ENCODE measurements around the gene RBFOX2.

The RBFOX2 gene

GRCh38 chr22:35882211-35883030 is 146.2 kb downstream of the RBFOX2 start:
- Histone ChIP-seq H3K79me2 (ENCODE audit: insufficient read depth, low read length) (peaks cover 24% of the 10 kb centered on the region), H3K9me3 (ENCODE audit: low read length) (no peaks in the 10 kb centered on the region), H3K4me3 (ENCODE audit: low read depth, low read length, poor library complexity, severe bottlenecking) (no peak overlapping the region), H3F3A (ENCODE audit: insufficient read depth, low read length) (no peaks in the 10 kb centered on the region), H3K27me3 (ENCODE audit: insufficient read depth, low read length) (no peaks in the 10 kb centered on the region), H3K36me3 (ENCODE audit: insufficient read depth, low read length) (no peaks in the 10 kb centered on the region), H3K27ac (ENCODE audit: low read depth, low read length, poor library complexity, severe bottlenecking) (no peak overlapping the region), H3K4me2 (ENCODE audit: low read length) (peak overlapping the region; percentile 26), H2AFZ (ENCODE audit: low read length) (no peak overlapping the region), H4K20me1 (ENCODE audit: insufficient read depth, low read length) (no peaks in the 10 kb centered on the region), H3K9me2 (ENCODE audit: low read depth, low read length) (no peaks in the 10 kb centered on the region), H3K9ac (ENCODE audit: low read length) (peak overlapping the region; percentile 23), H3K4me1 (ENCODE audit: insufficient read depth, low read length, severe bottlenecking) (peaks cover 64% of the 10 kb centered on the region)
- TF ChIP-seq EZH2 (IDR thresholded peaks at IDR 0.05; ENCODE audit: borderline replicate concordance, low read length): no peak
- TF ChIP-seq, protein P1, sequence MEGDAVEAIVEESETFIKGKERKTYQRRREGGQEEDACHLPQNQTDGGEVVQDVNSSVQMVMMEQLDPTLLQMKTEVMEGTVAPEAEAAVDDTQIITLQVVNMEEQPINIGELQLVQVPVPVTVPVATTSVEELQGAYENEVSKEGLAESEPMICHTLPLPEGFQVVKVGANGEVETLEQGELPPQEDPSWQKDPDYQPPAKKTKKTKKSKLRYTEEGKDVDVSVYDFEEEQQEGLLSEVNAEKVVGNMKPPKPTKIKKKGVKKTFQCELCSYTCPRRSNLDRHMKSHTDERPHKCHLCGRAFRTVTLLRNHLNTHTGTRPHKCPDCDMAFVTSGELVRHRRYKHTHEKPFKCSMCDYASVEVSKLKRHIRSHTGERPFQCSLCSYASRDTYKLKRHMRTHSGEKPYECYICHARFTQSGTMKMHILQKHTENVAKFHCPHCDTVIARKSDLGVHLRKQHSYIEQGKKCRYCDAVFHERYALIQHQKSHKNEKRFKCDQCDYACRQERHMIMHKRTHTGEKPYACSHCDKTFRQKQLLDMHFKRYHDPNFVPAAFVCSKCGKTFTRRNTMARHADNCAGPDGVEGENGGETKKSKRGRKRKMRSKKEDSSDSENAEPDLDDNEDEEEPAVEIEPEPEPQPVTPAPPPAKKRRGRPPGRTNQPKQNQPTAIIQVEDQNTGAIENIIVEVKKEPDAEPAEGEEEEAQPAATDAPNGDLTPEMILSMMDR (IDR thresholded peaks at IDR 0.05; ENCODE audit: low read length): no peak

DNA sequence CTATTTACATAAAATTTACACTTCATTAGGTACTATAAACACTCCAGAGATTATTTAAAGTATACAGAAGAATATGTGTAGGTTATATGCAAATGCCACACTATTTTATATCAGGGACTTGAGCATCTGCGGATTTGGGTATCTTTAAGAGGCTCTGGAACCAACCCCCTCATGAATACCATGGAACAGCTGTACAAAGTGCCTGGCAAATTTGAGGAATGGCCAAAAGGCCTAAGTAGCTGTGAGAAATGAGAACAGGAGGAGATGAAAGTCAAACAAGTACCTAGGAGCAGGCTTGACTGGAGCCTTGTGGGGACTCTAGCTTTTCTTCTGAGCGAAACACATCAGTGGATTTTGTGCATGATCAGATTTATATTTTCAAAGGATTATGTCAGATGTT is 149.3 kb downstream of the RBFOX2 start:
- no peaks in the 10 kb centered on the region for H3K9me2 ChIP-seq (ENCODE audit: low read depth, low read length)
- H2AFZ ChIP-seq (ENCODE audit: low read length): no peak overlapping the region
- H3K4me1 ChIP-seq (ENCODE audit: insufficient read depth, low read length, severe bottlenecking): peaks cover 75% of the 10 kb centered on the region
- peak overlapping the region; percentile 60 for H3K27ac ChIP-seq (ENCODE audit: low read depth, low read length, poor library complexity, severe bottlenecking)
- H3K36me3 ChIP-seq (ENCODE audit: insufficient read depth, low read length): 0 out of 2 replicates have a peak, but pooled peaks cover 6% of the 10 kb centered on the region
- no peak overlapping the region for H3K4me3 ChIP-seq (ENCODE audit: low read depth, low read length, poor library complexity, severe bottlenecking)
- no peaks in the 10 kb centered on the region for H4K20me1 ChIP-seq (ENCODE audit: insufficient read depth, low read length)
- H3K4me2 ChIP-seq (ENCODE audit: low read length): no peak overlapping the region; the same call in 1 of the 2 replicates
- no peak overlapping the region for H3K9ac ChIP-seq (ENCODE audit: low read length)
- peaks cover 3% of the 10 kb centered on the region for H3K9me3 ChIP-seq (ENCODE audit: low read length)
- H3F3A ChIP-seq (ENCODE audit: insufficient read depth, low read length): no peaks in the 10 kb centered on the region
- H3K79me2 ChIP-seq (ENCODE audit: insufficient read depth, low read length): peaks cover 27% of the 10 kb centered on the region
- no peaks in the 10 kb centered on the region for H3K27me3 ChIP-seq (ENCODE audit: insufficient read depth, low read length)
- no peak for TF ChIP-seq EZH2 (IDR thresholded peaks at IDR 0.05; ENCODE audit: borderline replicate concordance, low read length)
- TF ChIP-seq, protein P1 (IDR thresholded peaks at IDR 0.05; ENCODE audit: low read length): no peak

DNA sequence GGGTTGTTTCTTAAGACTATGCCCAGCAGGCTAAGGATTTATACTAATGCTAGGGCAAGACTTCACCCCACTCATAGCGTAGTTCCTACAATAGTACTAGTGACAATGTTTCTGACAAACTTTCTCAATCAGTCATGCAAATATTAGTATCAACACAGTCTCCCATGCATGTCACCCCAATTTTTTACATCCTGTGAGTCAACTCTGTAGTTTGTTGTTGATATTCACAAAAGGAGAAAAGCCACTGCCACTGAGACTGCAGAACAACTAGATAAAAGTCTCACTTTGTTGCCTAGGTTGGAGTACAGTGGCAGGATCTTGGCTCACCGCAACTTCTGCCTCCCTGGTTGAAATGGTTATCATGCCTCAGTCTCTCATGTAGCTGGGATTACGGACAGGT is 155.2 kb downstream of the RBFOX2 start:
- no peak for TF ChIP-seq EZH2 (IDR thresholded peaks at IDR 0.05; ENCODE audit: borderline replicate concordance, low read length)
- TF ChIP-seq, protein P1 (IDR thresholded peaks at IDR 0.05; ENCODE audit: low read length): no peak
- H3K4me2 ChIP-seq (ENCODE audit: low read length): no peak overlapping the region; the same call in 1 of the 2 replicates

More for the DNA sequence above, 155.2 kb downstream of the RBFOX2 start:
- H3F3A ChIP-seq (ENCODE audit: insufficient read depth, low read length): no peaks in the 10 kb centered on the region
- 0 out of 2 replicates have a peak, but pooled peaks cover 9% of the 10 kb centered on the region for H3K79me2 ChIP-seq (ENCODE audit: insufficient read depth, low read length)
- no peak overlapping the region for H2AFZ ChIP-seq (ENCODE audit: low read length)
- H3K9me3 ChIP-seq (ENCODE audit: low read length): peaks cover 7% of the 10 kb centered on the region
- H3K4me1 ChIP-seq (ENCODE audit: insufficient read depth, low read length, severe bottlenecking): peaks cover 80% of the 10 kb centered on the region
- H3K36me3 ChIP-seq (ENCODE audit: insufficient read depth, low read length): peaks cover 15% of the 10 kb centered on the region; the same call in 1 of the 2 replicates
- no peak overlapping the region for H3K27ac ChIP-seq (ENCODE audit: low read depth, low read length, poor library complexity, severe bottlenecking)
- H3K4me3 ChIP-seq (ENCODE audit: low read depth, low read length, poor library complexity, severe bottlenecking): no peak overlapping the region
- no peak overlapping the region for H3K9ac ChIP-seq (ENCODE audit: low read length)
- no peaks in the 10 kb centered on the region for H4K20me1 ChIP-seq (ENCODE audit: insufficient read depth, low read length)
- no peaks in the 10 kb centered on the region for H3K27me3 ChIP-seq (ENCODE audit: insufficient read depth, low read length)
- no peaks in the 10 kb centered on the region for H3K9me2 ChIP-seq (ENCODE audit: low read depth, low read length)

All from OCI-LY1 (cell line).